ENCODE measurements around the gene FAM83G.
"Not testable (repeated sequence)": the region's sequence is repeated elsewhere in the genome, so short reads cannot be mapped to it uniquely, and the experiment has no call there.

FAM83G gene

GRCh38 chr17:18960803-18961511 is 43.6 kb downstream of the FAM83G start:
- peak; percentile 41 to 92 for DNase-seq (ENCODE audit: low spot score in 2 of 2)
- no peaks in the 10 kb centered on the region for H3K9me3 ChIP-seq
- no peaks in the 10 kb centered on the region for H3K4me1 ChIP-seq
- H3K27me3 ChIP-seq (ENCODE audit: low read depth), result no peaks in the 10 kb centered on the region
- H3K36me3 ChIP-seq (replicated peaks), result no peaks in the 10 kb centered on the region
- no peak overlapping the region for H3K4me3 ChIP-seq
- in situ Hi-C loops (cut with MboI; ENCODE audit: low sequenced_read_pairs), result no loop called here

DNA sequence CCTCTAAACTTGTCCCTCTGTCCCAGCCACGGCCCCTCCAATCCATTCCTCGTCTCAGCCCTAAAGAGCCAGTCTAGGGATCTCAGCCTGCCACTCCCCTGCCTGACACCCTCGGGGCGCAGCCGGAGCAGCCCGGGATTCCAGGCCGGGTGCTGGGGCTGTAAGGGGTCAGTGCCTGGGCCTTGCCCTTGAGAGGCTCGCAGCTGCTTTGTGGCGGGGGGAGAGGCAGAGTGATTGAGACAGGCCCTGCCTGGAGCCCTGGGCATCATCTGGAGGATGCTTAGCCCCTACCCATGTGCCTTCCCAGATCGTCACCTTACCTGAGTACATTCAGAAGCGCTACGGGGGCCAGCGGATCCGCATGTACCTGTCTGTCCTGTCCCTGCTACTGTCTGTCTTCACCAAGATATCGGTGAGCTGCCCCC is 44.3 kb downstream of the FAM83G start:
- H3K27me3 ChIP-seq (ENCODE audit: low read depth), result no peaks in the 10 kb centered on the region
- H3K36me3 ChIP-seq (replicated peaks), result no peaks in the 10 kb centered on the region
- no peaks in the 10 kb centered on the region for H3K4me1 ChIP-seq
- no peaks in the 10 kb centered on the region for H3K9me3 ChIP-seq
- no peak for DNase-seq (ENCODE audit: low spot score in 2 of 2)
- in situ Hi-C loops (cut with MboI; ENCODE audit: low sequenced_read_pairs), result no loop called here
- H3K4me3 ChIP-seq, result no peak overlapping the region

DNA sequence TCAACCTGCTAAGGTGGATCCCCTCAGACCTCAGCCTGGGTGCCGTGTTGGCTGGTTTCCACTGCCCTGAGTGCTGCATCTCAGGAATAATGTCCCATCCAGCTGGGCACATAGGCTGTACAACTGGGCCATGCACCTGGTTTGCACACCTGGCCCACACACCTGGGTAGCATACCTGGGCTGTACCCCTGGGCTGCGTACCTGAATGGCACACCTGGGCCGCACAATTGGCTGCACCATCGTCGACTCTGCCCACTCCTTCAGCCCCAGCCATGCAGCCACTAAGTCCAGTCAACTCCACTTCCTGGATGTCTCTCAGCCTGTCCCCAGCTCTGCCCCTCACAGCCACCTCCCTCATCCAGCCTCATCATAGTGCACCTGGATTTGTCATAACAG is 44.7 kb downstream of the FAM83G start:
- no peak for DNase-seq (ENCODE audit: low spot score in 2 of 2)
- no peaks in the 10 kb centered on the region for H3K27me3 ChIP-seq (ENCODE audit: low read depth)
- H3K4me3 ChIP-seq, result no peak overlapping the region
- no peaks in the 10 kb centered on the region for H3K4me1 ChIP-seq
- no peaks in the 10 kb centered on the region for H3K36me3 ChIP-seq (replicated peaks)
- in situ Hi-C loops (cut with MboI; ENCODE audit: low sequenced_read_pairs), result no loop called here
- H3K9me3 ChIP-seq, result no peaks in the 10 kb centered on the region

DNA sequence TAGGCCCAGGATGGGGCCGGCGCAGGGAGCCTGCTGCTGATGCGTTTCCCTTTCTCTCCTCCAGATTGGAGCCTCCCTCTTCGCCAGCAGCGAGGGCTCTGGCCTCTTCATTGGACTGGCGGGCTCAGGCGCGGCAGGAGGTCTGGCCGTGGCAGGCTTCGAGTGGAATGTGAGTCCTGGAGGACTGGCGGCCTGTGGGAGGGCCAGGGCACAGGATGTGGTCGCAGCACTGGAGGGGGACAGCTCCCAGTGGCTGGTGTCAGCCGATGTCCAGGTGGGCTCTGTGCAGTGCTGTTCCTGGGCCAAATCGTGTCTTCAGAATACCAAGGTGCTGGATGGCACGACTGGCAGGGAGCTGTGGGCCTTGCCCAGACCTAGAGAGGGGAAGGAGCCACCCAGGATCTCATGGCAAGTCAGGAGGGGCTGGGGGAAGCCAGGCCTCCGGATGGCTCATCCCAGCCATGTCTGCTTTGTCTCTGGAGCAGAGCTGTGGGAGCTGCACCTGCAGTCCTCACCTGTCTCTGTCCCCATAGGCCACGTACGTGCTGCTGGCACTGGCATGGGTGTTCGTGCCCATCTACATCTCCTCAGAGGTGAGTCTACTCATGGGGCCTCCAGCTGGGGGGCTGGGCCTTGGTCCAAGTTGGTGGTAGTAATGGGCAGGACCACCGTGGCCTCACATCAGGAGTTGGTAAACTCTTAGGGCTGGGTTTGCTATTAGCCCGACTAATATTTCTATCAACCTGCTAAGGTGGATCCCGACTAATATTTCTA is 45.3 kb downstream of the FAM83G start:
- H3K4me3 ChIP-seq, result no peak overlapping the region
- H3K36me3 ChIP-seq (replicated peaks), result no peaks in the 10 kb centered on the region
- no peak for DNase-seq (ENCODE audit: low spot score in 2 of 2)
- H3K27me3 ChIP-seq (ENCODE audit: low read depth), result no peaks in the 10 kb centered on the region
- no peaks in the 10 kb centered on the region for H3K9me3 ChIP-seq
- in situ Hi-C loops (cut with MboI; ENCODE audit: low sequenced_read_pairs), result no loop called here
- H3K4me1 ChIP-seq, result no peaks in the 10 kb centered on the region

- Histone ChIP-seq H3K9me3 (no peaks in the 10 kb centered on the region), H3K4me1 (no peaks in the 10 kb centered on the region), H3K36me3 (replicated peaks) (no peaks in the 10 kb centered on the region), H3K4me3 (no peak overlapping the region), H3K27me3 (ENCODE audit: low read depth) (no peaks in the 10 kb centered on the region)
- DNase-seq (ENCODE audit: low spot score in 2 of 2), result no peak
- in situ Hi-C loops (cut with MboI; ENCODE audit: low sequenced_read_pairs), result no loop called here
Observed at GRCh38 chr17:18958611-18959010, 46.0 kb downstream of the FAM83G start.

DNA sequence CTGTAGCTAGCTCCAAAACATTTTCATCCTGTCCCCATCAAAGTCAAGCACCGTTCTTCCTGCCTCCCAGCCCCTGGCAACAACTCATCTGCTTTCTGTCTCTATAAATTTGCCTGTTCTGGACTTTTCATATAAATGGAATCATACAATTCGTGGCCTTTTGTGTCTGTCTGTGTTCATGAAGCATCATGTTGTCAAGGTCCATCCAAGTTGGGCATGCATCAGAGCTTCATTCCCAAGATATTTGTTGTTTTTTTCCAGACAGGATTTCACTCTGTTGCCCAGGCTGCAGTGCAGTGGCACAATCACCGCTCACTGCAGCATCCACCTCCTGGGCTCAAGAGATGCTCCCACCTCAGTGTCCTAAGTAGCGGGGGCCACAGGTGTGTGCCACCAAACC is 46.7 kb downstream of the FAM83G start:
- in situ Hi-C loops (cut with MboI; ENCODE audit: low sequenced_read_pairs), result no loop called here
- H3K27me3 ChIP-seq (ENCODE audit: low read depth), result no peaks in the 10 kb centered on the region
- H3K4me1 ChIP-seq, result no peaks in the 10 kb centered on the region
- no peak overlapping the region for H3K4me3 ChIP-seq
- DNase-seq (ENCODE audit: low spot score in 2 of 2), result no peak
- no peaks in the 10 kb centered on the region for H3K36me3 ChIP-seq (replicated peaks)
- no peaks in the 10 kb centered on the region for H3K9me3 ChIP-seq

- Histone ChIP-seq H3K27me3 (ENCODE audit: low read depth) (no peaks in the 10 kb centered on the region), H3K36me3 (replicated peaks) (no peaks in the 10 kb centered on the region), H3K4me3 (no peak overlapping the region), H3K4me1 (no peaks in the 10 kb centered on the region), H3K9me3 (no peaks in the 10 kb centered on the region)
- no peak for DNase-seq (ENCODE audit: low spot score in 2 of 2)
- in situ Hi-C loops (cut with MboI; ENCODE audit: low sequenced_read_pairs), result no loop called here
Observed at GRCh38 chr17:18956581-18956980, 48.0 kb downstream of the FAM83G start.

- H3K4me1 ChIP-seq; H3K9me3 ChIP-seq; H3K27me3 ChIP-seq (ENCODE audit: low read depth); H3K36me3 ChIP-seq (replicated peaks); H3K4me3 ChIP-seq; in situ Hi-C loops (cut with MboI; ENCODE audit: low sequenced_read_pairs); DNase-seq (ENCODE audit: low spot score in 2 of 2): not testable (repeated sequence)
Observed at GRCh38 chr17:18956021-18956420, 48.5 kb downstream of the FAM83G start.

- Histone ChIP-seq H3K4me1 (no peaks in the 10 kb centered on the region), H3K36me3 (replicated peaks) (no peaks in the 10 kb centered on the region), H3K9me3 (no peaks in the 10 kb centered on the region), H3K4me3 (no peak overlapping the region), H3K27me3 (ENCODE audit: low read depth) (no peaks in the 10 kb centered on the region)
- in situ Hi-C loops (cut with MboI; ENCODE audit: low sequenced_read_pairs), result no loop called here
- DNase-seq (ENCODE audit: low spot score in 2 of 2), result no peak
Observed at GRCh38 chr17:18955009-18955408, 49.6 kb downstream of the FAM83G start.

GRCh38 chr17:18954321-18954720 is 50.2 kb downstream of the FAM83G start:
- no peak for DNase-seq (ENCODE audit: low spot score in 2 of 2)
- no peaks in the 10 kb centered on the region for H3K4me1 ChIP-seq
- H3K27me3 ChIP-seq (ENCODE audit: low read depth), result 0 out of 2 replicates have a peak, but pooled peaks cover 3% of the 10 kb centered on the region
- no peak overlapping the region for H3K4me3 ChIP-seq
- in situ Hi-C loops (cut with MboI; ENCODE audit: low sequenced_read_pairs), result no loop called here
- no peaks in the 10 kb centered on the region for H3K9me3 ChIP-seq
- no peaks in the 10 kb centered on the region for H3K36me3 ChIP-seq (replicated peaks)

DNA sequence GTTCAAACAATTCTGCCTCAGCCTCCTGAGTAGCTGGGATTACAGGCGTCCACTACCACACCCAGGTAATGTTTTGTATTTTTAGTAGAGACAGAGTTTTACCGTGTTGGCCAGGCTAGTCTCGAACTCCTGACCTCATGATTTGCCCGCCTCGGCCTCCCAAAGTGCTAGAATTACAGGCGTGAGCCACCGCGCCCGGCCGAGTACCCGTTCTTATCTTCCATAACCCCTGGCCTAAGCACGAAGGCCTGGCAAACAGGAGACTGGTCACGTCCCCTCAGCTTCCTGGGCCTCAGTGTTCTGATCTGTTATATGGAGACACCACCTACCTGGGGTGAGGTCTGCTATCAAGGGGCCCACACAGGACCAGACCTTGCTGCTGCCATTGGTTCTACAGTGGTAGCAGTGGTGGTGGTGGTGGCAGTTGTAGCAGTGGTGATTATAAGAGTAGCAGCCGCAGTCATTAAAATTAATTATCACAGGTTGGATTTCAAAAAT is 51.3 kb downstream of the FAM83G start:
- no peaks in the 10 kb centered on the region for H3K36me3 ChIP-seq (replicated peaks)
- DNase-seq (ENCODE audit: low spot score in 2 of 2), result no peak
- H3K4me3 ChIP-seq, result no peak overlapping the region
- H3K9me3 ChIP-seq, result no peaks in the 10 kb centered on the region
- 0 out of 2 replicates have a peak, but pooled peaks cover 3% of the 10 kb centered on the region for H3K27me3 ChIP-seq (ENCODE audit: low read depth)
- H3K4me1 ChIP-seq, result no peaks in the 10 kb centered on the region
- in situ Hi-C loops (cut with MboI; ENCODE audit: low sequenced_read_pairs), result no loop called here

GRCh38 chr17:18951941-18952842 is 52.4 kb downstream of the FAM83G start, which contains the start of gene SLC5A10:
SLC5A10 (plus strand) TSS chr17:18952165; CDS start chr17:18952206, 41 bp downstream.
- Histone ChIP-seq H3K9me3 (no peaks in the 10 kb centered on the region), H3K4me3 (no peak within 1 kb of the TSS), H3K36me3 (replicated peaks) (no peaks in the 10 kb centered on the region), H3K4me1 (no peaks in the 10 kb centered on the region), H3K27me3 (ENCODE audit: low read depth) (0 out of 2 replicates have a peak, but pooled peaks cover 3% of the 10 kb centered on the region)
- in situ Hi-C loops (cut with MboI; ENCODE audit: low sequenced_read_pairs), result no loop called here
- no peak for DNase-seq (ENCODE audit: low spot score in 2 of 2)
